ENCODE measurements around the gene COL5A1.

Gene COL5A1

DNA sequence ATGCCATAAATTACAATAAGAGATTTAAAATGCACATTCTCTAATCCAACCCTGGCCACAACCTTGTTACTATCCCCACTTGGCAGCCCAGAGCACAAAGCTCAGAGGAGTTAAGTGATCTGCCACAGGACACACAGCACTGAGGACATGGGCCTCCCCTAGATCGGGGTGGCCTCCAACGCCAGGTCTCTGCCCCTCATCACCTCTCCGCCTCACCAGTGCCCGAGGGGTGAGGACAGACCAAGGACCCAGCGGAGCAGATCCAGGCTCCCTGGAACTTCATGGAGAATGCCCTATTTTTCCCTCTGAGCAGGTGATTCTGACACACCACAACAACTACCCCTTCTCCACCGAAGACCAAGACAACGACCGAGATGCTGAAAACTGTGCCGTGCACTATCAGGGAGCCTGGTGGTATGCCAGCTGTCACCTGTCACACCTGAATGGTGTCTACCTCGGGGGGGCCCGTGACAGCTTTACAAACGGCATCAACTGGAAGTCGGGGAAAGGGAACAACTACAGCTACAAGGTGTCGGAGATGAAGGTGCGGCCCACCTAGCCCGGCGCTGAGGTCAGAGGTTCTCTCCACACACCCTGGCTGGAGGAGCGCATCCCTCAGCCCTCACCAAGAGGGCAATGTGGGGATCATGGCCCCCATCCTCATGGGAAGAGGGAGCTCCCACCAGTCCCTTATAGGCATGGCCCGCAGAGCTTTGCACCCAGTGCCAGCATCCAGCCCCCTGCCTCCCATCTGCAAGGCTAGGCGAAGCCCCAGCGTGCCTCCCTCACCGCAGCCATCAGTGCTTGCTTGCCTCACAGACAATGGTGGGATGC lies 226.5 kb downstream of the COL5A1 start:
- no peak for DNase-seq

DNA sequence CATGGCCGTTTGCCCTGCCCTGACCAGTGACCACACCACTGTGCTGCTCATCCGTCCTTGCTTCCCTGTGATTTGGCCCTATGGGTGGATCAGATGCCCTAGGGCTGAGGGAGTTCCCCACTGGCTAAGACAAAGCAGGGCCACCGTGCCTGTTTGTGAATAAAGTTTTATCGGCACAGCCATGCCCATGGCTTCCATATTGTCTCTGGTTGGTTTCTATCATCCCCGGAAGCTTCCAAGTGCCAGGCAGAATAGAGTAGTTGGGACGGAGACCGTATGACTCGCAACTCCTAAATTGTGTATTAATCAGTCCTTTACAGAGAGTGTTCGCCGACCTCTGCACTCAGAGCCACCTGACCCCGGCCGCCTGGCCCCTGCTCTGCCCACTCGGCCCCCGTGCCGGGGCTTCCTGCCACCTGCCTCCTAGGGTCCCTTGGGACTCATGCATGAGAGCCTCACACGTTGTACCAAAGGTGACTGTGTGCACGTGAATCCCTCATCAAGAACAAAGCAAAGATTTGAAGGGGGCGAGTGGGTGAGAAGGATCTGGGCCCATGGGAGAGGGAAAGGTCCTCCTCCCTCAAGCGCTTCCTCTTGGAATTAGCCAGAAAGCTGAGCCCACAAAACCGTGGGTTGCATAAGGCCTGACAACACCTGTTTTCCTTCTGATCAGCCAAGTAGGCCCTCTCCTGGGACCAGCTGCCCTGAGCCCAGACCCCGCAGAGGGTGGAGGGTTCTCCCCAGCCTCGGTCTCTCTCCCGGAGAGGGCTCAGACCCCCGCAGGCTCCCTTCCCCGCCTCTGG lies 227.3 kb downstream of the COL5A1 start:
- no peak for DNase-seq

DNA sequence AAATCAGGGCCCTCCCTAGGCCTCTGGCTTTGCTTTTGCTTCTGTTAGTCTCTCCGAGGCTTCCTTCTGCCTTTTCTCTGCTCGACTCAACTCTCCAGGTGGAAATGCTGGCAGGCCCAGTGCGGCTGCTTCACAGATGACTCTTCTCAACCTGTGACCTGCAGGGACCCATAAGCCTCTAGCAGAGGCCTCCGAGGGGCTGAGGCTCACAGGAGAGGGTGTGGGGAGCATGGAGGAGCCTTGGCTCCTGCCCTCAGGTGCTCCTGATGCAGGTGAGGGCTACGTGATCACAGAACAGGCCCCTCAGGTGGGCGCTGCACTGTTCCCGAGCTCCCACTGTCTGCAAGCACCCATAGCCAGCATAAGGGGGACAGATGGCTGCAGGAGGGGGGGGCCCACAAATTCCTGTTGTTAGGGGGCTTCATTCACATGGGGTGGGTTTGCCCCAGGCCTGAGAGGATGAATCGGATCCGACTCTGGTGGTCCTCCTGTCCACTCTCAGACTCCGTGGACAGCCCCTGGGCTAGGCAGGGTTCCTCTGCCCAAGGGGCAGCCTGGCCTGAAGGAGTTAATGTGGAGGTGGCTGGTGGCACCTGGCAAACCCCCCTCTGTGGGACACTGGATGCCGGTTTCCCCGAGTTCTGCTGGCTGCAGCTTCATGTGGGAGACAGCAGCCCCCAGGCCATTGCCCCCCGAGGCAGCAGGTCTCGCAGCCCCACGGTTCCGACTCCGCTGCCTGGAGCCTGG lies 228.1 kb downstream of the COL5A1 start:
- DNase-seq: no peak

DNA sequence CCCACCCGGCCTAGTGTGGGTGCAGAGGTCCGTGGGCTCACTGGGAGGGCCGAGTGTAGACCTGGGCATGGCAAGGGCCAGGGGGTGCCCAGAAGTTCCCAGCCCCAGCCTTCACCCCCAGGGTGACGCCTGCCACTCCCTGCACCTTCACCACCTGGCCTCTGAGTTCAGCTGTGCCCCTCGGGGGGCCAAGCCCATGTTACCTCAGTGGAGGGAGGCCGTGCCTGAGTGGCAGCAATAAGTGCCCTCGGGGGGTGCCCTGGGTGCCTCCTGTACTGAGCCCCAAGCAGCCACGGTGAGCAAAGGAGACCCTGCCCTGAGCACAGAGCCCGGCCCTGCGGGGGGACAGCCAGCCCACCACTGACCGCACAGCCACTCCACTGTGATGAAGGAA lies 228.7 kb downstream of the COL5A1 start:
- DNase-seq: no peak

DNA sequence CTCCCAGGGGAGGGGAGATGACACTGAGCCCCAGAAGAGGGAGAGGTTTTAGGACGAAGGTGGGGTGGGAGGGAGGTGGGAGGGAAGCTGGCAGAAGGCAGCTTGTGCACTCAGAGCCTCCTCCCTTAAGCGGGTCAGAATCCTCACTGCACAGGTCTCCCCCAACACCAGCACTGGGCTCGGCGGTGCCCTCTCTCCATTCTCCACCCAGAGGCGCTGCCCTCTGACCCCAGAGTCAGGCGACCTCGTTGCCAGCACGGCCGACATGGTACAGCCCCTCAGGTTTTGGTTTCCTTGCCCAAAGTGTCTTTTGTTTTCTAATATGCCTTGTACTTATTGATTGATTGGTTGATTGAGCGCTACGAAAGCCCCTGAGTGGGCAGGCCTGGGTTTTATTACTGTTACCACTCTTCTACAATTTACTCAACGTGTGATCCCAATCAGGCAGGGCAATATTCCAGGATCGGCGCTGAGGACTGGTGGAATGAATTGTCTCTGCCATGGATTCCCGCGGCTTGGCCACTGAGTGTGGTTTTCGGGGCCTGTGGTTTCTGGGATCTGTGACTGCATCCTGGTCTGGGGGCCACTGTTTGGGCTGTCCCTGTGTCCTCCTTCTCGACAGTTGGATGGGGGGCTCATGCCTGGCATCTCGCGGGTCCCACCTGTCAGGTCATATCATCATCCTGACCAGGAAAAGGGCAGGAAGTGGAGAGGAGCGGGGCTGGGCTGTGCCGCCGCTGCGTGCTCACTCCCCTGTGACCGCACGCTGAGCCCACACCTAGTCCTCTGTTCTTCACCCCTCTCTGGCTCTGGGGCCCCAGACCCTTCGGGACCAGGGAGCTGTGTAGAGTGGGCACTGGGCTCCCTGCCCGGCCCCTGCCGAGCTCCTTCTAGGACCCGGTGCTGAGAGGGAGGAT lies 229.4 kb downstream of the COL5A1 start:
- DNase-seq: no peak

DNA sequence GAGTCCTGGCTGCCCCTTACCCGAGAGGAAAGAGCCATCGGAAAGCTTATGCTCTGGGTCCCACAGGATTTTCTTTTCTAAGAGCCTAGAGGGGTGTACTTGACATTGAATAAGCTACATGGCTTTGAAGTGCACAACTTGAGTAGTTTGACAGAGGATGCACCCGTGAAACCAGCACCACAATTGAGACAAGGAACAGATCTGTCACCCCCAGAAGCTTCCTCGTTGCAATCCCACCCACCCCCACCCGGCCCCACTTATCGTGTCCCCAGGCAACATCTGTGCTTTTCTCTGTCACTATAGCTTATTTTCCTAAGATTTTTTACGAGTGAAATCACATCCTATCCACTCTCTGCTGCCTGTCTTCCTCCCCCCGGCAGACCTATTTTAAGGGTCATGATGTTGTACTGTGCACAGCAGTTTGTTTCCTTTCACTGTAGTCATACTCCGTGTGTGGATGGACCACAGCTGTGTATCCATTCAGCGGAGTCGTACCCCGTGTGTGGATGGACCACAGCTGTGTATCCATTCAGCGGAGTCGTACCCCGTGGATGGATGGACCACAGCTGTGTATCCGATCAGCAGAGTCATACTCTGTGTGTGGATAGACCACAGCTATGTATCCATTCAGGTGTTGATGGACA lies 230.2 kb downstream of the COL5A1 start:
- no peak for DNase-seq

DNA sequence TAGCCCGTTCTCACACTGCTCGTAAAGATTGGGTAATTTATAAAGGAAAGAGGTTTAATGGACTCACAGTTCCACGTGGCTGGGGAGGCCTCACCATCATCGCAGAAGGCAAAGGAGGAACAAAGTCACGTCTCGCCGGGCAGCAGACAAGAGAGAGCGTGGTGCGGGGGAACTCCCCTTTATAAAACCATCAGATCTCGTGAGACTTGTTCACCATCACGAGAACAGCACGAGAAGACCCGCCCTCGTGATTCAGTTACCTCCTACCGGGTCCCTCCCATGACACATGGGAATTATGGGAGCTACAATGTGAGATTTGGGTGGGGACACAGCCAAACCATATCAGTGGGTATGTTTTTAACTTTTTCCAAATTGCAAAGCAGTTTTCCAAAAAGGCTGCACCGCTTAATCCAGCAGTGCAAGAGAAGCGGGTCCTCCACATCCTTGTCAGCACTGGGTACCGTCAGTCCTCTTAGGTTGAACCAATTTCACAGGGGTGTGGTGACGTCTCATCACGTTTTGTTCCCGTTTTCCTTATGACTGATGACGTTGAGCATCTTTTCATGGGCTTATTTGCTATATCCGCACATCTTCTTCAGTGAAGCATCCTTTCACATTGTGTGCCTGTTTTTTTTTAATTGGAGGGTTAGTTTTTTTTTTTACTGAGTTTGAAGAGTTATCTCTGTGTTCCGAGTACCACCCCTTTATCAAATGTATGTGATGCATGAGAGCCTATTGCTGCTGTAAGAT lies 231.1 kb downstream of the COL5A1 start:
- DNase-seq: no peak

DNA sequence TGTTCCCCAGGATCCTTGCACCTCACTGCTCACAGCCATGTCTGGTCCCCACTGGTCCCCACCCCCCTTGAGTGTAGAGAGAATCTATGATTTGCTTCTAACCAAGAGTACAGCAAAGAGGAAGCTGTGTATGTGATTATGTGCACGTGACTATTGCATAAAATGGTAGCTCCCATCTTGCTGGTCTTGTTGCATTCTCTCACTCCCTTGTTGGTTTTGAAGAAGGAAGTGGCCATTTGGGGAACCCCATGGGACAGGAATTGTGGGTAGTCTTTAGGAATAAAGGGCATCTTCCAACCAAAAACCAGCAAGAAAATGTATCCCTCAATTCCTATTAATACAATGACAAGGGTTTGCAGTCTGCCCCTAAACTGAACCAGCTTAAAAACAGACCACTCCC lies 233.8 kb downstream of the COL5A1 start:
- DNase-seq: no peak

DNA sequence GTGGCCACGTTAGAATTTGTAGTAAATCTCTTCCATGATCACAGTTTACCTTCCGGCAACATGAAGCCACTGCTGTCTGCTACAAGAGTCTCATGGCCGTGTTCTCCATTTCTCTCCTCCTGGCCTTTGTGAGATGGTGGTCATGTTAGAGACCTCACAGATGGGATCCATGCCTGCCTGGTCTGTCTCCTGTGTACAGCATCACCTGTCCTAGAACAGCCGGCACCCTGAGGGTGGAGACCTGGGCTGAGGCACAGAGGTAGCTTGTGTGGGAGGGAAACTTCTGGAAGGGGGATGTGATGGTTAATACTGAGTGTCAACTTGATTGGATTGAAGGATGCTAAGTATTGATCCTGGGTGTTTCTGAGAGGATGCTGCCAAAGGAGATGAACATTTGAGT lies 235.9 kb downstream of the COL5A1 start:
- no peak for DNase-seq

DNA sequence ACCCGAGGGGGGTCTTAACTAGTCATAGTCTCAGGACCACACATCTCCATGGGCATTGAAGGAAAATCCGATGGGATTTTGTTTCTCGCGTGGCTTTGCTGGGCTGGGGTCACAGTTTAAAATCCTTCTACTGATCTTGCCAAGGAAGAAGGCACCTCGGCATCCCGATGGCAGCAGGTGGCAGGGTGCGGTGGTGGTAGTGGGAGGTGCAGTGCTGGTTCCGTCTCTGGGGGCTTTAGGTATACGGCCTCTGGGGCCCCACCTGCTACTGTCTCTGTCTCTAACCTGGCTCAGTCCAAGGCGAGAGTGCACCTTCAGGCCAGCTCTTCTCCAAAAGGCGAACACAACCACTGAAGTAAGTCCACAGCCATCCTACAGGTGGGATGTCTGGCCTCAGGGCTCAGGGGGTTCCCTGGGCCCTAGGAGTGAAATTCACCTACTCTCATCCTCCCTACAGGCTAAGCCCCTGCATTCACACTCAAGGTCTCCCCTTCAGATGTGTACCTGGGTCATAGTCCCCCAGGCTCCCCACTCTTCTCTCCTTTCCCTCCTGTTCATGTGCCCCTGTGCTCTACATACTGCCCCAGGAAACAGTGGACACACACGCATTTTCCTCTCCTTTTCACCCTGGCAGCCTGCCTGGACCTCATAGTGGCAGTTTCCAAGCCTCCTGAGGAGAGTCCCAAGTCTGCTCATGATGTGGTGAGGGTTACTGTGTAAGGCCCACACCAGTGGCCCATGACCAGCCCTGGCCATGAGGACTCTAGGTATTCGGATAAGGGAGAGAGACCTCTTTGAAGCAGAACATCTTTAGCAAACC lies 238.3 kb downstream of the COL5A1 start:
- DNase-seq: no peak

DNA sequence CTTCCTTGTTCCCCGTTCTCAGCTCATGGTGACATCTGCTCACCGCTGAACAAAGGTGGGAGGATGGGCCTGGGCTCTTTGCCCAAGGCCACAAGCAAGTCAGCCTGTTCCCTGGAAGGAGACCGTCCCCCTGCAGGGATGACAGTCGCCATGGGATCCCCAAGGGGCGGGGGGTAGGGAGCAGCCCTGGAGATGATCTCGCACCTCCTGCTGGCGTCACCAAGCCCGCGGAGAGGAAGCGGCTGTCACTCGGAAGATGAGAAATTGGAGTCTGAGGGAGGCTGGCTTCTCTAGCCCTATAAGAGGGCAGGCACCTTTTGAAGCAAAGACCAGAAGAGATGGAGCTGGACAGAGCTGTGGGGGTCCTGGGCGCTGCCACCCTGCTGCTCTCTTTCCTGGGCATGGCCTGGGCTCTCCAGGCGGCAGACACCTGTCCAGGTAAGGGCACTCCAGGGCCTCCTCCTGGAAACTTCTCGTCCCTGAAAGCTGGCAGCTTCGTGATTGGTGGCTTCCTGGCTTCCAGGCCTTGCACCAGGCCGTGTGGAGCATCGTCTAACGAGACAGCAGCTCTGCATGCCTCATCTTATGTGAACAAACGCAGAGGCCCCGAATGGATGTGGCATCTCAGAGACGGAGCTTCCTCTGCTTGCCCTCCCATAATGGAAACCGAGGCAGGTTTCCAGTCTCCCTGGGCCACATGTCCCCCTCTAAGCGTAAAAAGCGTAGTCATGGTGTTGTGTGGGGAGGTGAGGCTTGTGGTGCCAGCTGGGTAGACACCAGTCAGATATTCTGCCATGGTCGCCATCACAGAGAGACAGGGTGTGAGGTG lies 239.1 kb downstream of the COL5A1 start, which contains the start of gene FCN2:
Gene FCN2, plus strand, starts transcription at position 327 of the 829 bp plus-strand sequence. Its CDS starts 12 bp downstream, at position 339.
- DNase-seq: no peak

DNA sequence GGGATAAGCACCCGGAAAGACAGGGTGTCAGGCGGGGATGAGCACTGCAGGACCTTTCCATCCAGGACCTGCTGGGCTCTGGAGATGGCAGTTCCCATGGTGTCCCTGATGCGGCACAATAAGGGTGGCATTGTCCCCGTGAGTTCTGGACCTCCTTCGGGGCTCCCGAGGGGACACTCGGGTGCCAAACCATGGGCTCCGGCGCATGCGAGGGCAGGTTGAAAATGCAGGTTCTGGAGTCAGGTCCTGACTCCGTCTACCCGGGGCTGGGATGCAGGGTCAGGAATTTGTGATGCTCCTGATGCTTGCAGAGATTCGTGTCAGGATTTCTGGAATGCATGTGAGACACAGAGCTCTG lies 239.7 kb downstream of the COL5A1 start:
- no peak for DNase-seq

DNA sequence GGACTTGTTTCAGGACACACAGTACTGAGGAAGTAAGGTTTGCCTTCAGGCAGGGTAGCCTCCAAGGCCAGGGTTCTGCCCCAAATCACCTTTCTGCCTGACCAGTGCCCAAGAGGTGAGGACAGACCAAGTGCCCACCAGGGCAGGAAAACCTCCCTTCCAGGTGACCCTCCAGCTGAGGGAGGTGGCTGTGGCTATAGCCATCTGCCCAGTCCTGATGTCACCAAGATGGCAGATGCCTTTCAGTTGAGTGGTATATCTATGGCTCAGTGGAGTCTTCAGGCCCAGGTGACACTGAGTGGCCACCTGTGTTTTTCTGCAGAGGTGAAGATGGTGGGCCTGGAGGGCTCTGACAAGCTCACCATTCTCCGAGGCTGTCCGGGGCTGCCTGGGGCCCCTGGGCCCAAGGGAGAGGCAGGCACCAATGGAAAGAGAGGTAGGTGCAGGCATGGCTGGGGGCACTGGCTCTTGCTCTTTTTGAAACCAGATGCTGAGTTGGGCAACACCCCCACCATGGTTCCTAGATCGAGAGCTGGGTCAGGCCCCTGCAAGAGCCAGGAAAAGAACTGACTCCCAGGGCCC lies 240.7 kb downstream of the COL5A1 start:
- no peak for DNase-seq

DNA sequence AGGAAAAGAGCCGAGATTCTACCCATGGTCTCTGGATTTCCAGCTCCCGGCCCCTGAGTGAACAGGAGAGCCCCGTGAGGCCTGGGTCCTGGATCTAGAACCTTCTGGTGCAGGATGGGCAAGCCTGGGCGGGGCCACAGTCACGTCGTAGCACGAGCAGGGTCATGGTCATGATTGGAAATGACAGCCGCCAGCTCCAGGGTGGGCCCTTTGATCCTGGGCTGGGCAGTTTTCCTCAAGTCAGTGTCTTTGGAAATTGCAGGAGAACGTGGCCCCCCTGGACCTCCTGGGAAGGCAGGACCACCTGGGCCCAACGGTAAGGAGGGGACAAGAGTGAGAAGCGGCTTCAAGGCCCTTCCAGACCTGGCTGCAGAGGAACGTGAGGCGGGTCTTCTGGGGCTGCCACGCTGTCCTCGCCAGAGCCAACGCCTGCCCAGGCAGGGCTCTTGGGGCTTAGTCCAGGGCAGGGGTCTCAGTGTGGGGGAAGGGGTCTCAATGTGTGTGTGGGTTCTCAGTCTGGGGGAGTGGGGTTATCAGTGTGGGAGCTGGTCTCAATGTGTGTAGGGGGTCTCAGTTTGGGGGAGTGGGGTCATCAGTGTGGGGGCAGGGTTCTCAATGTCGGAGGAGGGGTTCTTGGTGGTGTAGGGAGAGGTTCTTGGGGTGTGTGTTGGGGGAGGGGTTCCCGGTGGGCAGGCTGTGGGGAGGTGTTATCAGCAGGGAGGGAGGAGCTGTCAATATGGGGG lies 241.6 kb downstream of the COL5A1 start:
- no peak for DNase-seq

DNA sequence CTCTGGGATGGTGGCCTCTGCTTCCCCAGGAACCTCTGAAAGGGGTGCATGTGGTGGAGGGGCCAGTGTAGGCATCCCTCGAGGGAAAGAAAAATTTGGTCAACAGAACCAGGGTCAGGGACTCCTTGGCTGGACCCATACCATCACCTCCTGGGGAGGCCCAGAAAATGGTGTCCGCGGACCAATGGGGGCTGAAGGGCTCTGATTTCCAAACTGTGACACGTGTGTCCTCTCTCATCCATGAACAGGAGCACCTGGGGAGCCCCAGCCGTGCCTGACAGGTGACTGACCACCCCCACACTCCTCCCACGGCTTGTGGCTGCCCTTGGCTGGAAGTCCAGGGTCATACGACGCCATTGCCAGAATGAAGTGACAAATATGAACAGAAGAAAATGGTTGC lies 242.9 kb downstream of the COL5A1 start:
- DNase-seq: no peak

DNA sequence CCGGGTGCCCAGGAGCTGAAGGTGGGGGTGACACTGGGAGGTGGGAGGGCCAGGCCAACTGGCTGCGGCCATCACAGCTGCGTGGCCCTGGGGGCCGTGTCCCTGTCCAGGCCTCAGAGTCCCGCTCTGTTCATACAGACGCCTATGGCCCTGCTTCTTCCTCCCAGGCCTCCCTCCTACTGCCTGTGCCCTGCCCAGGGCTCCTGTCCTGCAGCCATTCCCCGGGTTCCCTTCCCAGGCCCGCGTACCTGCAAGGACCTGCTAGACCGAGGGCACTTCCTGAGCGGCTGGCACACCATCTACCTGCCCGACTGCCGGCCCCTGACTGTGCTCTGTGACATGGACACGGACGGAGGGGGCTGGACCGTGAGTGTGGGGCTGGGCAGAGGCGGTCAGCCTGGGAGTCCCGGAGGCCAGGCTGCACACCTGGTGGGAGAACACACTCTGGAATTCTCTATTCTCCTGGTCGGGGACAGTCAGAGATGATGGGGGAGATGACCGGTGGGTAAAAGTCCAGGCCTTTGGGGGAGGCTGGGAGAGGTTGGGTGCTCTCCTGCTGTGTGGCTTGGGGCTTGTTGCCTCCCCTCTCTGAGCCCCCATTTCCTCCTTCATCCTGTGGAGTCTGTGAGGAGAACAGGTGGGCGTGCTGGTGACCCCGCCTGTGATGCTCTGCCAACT lies 243.5 kb downstream of the COL5A1 start:
- no peak for DNase-seq

DNA sequence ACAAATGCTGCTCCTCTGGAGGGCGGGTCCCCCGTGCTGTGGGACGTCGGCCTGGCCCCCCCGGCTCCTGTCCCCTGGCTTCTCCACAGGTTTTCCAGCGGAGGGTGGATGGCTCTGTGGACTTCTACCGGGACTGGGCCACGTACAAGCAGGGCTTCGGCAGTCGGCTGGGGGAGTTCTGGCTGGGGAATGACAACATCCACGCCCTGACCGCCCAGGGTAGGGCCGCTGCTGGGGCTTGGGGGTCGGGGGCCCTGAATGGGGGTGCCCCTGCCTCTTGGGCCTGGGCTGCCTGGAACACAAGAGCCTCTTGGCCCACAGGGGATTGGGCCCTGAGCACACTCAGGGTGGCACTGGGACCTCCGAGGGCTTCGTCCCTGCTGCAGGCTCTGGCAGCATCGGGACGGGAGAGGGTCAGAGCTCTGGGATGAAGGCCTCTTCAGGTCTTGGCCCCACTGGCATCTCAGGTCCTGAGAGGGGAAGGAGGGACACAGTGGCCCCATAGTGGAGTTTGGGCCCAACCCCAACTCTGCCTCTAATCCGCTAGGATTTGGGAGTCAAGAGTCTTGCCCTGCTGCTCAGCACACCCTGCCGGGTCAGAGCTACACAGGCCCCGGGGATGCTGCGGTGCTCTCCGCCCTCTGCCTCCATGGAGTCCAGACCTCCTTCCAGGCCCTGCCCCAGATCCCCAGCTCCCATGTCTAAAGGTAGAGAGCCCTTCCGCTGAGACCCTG lies 244.2 kb downstream of the COL5A1 start:
- DNase-seq: no peak

Data from activated CD4-positive, CD25-positive, alpha-beta regulatory T cell (primary cell).